DOHH2 (cell line): ENCODE results near the gene HMGCLL1.

Experiments used
- H3F3A ChIP-seq: fragments of 200-600 bp; sonication (generic), shearing (Covaris generic); 2 replicates; pipeline ENCODE4 v1.6.0; 2016; ENCODE audit warnings: antibody characterized with exemption, mild to moderate bottlenecking; ENCODE audit not compliant: control insufficient read depth, insufficient read depth
- H3K27ac ChIP-seq: fragments of 200-600 bp; sonication (generic); 2 replicates; pipeline ENCODE4 v1.5.1; 2014; ENCODE audit warnings: low read depth, mild to moderate bottlenecking, low read length, moderate library complexity
- H3K27me3 ChIP-seq: fragments of 200-600 bp; sonication (generic); 2 replicates; pipeline ENCODE4 v1.6.1; 2014; ENCODE audit warnings: mild to moderate bottlenecking, low read length, mixed read lengths; ENCODE audit not compliant: control insufficient read depth
- H3K36me3 ChIP-seq: fragments of 200-600 bp; sonication (generic); 2 replicates; pipeline ENCODE4 v1.6.1; 2014; ENCODE audit warnings: mild to moderate bottlenecking, low read length, moderate library complexity, mixed read lengths; ENCODE audit not compliant: control insufficient read depth
- H3K4me1 ChIP-seq: fragments of 200-600 bp; sonication (generic); 2 replicates; pipeline ENCODE4 v1.6.1; 2014; ENCODE audit warnings: mild to moderate bottlenecking, low read length, mixed read lengths; ENCODE audit not compliant: control insufficient read depth
- H3K4me2 ChIP-seq: fragments of 200-600 bp; sonication (generic); 2 replicates; pipeline ENCODE4 v1.6.0; 2014; ENCODE audit warnings: mild to moderate bottlenecking, low read length, moderate library complexity
- H3K4me3 ChIP-seq: fragments of 200-600 bp; sonication (generic); 2 replicates; pipeline ENCODE4 v1.5.1; 2014; ENCODE audit warnings: mild to moderate bottlenecking, low read length, mixed read lengths
- H3K79me2 ChIP-seq: fragments of 200-600 bp; sonication (generic); 2 replicates; pipeline ENCODE4 v1.6.1; 2014; ENCODE audit warnings: mild to moderate bottlenecking, low read length, mixed read lengths; ENCODE audit not compliant: control insufficient read depth
- H3K9me2 ChIP-seq: fragments of 200-600 bp; sonication (generic); replicated peaks from 2 replicates; pipeline ENCODE4 v1.6.1; 2014; ENCODE audit warnings: mild to moderate bottlenecking, low read length, mixed read lengths; ENCODE audit not compliant: control insufficient read depth
- H3K9me3 ChIP-seq: fragments of 200-600 bp; sonication (generic); 2 replicates; pipeline ENCODE4 v1.6.1; 2014; ENCODE audit warnings: antibody characterized with exemption, low read length, mixed read lengths; ENCODE audit not compliant: control insufficient read depth, insufficient read depth
- H4K20me1 ChIP-seq: fragments of 200-600 bp; sonication (generic); 2 replicates; pipeline ENCODE4 v1.6.0; 2014; ENCODE audit warnings: low read depth, mild to moderate bottlenecking, antibody characterized with exemption, low read length, moderate library complexity; ENCODE audit not compliant: control insufficient read depth, insufficient read depth
- EZH2phosphoT487 ChIP-seq: fragments of 200-600 bp; sonication (generic); IDR thresholded peaks from 2 replicates; pipeline ENCODE4 v1.6.1; 2017; ENCODE audit warnings: borderline replicate concordance, mild to moderate bottlenecking, antibody characterized with exemption, low read length, moderate library complexity, mixed read lengths
- TF ChIP-seq, protein P1 (sequence below): fragments of 200-600 bp; sonication (generic); IDR thresholded peaks from one replicate; pipeline ENCODE4 v1.5.1; 2014; ENCODE audit warnings: antibody characterized with exemption, mild to moderate bottlenecking, low read depth, low read length; ENCODE audit not compliant: poor library complexity, severe bottlenecking

HMGCLL1 gene

DNA sequence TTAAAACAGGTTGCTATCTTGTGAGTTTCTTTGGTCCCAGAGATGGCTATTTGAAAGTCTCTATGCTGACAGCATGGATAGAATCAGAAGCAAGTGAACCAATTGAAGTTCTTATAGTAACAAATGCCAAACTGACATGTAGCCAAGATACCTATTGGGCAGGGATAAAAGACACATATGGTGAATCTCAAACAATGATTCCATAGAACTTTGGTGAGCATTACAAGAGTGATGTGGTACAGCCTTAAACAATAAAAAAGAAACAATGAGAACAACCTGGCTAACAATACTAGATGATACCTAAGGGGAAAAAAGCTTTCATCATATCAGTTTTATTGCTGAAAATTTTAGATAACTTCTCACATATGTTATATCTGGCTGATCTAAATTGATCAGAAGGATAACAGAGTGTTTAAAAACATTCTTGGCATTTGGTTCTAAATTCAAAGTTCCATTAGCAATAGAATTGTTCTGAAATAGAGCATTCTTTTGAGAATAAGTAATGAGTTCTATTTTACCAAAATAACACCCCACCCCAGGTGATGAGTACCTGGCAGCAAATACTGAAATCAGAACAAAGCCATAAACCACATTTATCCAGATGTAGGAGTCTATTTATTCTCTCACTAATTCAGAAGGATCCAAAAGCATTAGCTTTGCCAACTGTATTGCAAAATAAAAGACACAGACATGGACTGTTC lies 5.8 kb upstream of the HMGCLL1 start:
- TF ChIP-seq, protein P1, sequence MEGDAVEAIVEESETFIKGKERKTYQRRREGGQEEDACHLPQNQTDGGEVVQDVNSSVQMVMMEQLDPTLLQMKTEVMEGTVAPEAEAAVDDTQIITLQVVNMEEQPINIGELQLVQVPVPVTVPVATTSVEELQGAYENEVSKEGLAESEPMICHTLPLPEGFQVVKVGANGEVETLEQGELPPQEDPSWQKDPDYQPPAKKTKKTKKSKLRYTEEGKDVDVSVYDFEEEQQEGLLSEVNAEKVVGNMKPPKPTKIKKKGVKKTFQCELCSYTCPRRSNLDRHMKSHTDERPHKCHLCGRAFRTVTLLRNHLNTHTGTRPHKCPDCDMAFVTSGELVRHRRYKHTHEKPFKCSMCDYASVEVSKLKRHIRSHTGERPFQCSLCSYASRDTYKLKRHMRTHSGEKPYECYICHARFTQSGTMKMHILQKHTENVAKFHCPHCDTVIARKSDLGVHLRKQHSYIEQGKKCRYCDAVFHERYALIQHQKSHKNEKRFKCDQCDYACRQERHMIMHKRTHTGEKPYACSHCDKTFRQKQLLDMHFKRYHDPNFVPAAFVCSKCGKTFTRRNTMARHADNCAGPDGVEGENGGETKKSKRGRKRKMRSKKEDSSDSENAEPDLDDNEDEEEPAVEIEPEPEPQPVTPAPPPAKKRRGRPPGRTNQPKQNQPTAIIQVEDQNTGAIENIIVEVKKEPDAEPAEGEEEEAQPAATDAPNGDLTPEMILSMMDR: no peak
- no peak for TF ChIP-seq EZH2phosphoT487
- Histone ChIP-seq H3K9me3 (no peaks in the 10 kb centered on the region), H3K4me2 (no peak overlapping the region), H3K27ac (no peak overlapping the region), H3F3A (no peaks in the 10 kb centered on the region), H4K20me1 (no peaks in the 10 kb centered on the region), H3K4me1 (no peaks in the 10 kb centered on the region), H3K4me3 (no peak overlapping the region), H3K36me3 (no peaks in the 10 kb centered on the region), H3K79me2 (no peaks in the 10 kb centered on the region), H3K27me3 (no peaks in the 10 kb centered on the region), H3K9me2 (no peaks in the 10 kb centered on the region)

DNA sequence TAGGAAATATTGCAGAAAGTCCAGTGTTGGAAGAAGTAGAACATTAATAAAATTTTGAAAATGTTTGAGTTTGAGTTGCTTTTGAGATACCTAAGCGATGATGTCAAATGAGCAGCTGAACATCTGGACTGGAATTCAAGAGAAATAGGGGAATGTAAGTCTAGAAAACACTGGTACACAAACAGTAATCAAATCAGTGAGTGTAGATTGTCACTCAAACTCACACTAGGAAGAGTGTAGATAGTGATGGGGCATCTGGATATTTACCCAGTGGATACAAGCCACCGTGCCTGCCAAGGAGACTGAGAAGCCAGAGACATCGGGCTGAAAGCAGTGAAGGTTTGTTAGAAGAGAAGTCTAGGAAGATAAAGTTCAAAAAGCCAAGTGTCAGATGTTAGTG lies 2.2 kb downstream of the HMGCLL1 start:
- no peaks in the 10 kb centered on the region for H3K79me2 ChIP-seq
- H3K27ac ChIP-seq: no peak overlapping the region
- no peak overlapping the region for H3K4me2 ChIP-seq
- no peaks in the 10 kb centered on the region for H4K20me1 ChIP-seq
- H3K36me3 ChIP-seq: no peaks in the 10 kb centered on the region
- no peaks in the 10 kb centered on the region for H3K27me3 ChIP-seq
- H3K4me3 ChIP-seq: no peak overlapping the region
- H3F3A ChIP-seq: no peaks in the 10 kb centered on the region
- TF ChIP-seq EZH2phosphoT487: no peak
- TF ChIP-seq, protein P1: no peak
- no peaks in the 10 kb centered on the region for H3K9me2 ChIP-seq
- no peaks in the 10 kb centered on the region for H3K4me1 ChIP-seq
- H3K9me3 ChIP-seq: no peaks in the 10 kb centered on the region

DNA sequence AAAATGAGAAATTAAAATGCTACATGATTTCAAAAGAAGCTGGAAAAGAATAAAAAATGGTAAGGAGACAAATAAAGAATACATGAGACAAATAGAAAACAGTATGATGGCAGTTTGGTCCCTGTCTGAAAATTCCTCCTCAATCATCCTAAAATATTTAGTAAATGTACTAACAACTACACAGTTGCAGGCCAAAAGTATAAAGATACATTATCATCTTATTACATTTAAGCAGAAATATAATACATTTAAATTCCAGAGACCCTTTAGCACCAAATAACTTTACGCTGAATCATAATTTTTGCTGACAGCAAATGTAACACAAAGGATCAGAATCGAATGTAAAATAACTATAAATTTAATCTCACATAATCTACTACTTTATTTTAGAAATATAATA lies 4.4 kb downstream of the HMGCLL1 start:
- Histone ChIP-seq H3K9me2 (no peaks in the 10 kb centered on the region), H3K27me3 (no peaks in the 10 kb centered on the region), H3K4me2 (no peak overlapping the region), H3K4me3 (no peak overlapping the region), H4K20me1 (no peaks in the 10 kb centered on the region), H3F3A (no peaks in the 10 kb centered on the region), H3K27ac (no peak overlapping the region), H3K79me2 (no peaks in the 10 kb centered on the region), H3K4me1 (no peaks in the 10 kb centered on the region), H3K9me3 (no peaks in the 10 kb centered on the region), H3K36me3 (no peaks in the 10 kb centered on the region)
- TF ChIP-seq EZH2phosphoT487: no peak
- TF ChIP-seq, protein P1: no peak
